SK-N-SH treated with all-trans-retinoic acid at 6 μM for 48 hours (cell line): Measurements from ENCODE around the gene PAPSS1.

Experiments
- ATAC-seq: fragments of 200-7000 bp; cut with Tn5 transposase; 3 replicates; pipeline ENCODE4 v1.9.1; 2020; ENCODE audit warnings: mild to moderate bottlenecking, moderate library complexity
- BACH2 ChIP-seq: fragments of 250-450 bp; sonication (Bioruptor Pico); IDR thresholded peaks from 2 replicates; pipeline ENCODE4 v1.9.0; 2021; ENCODE audit warnings: mild to moderate bottlenecking, borderline replicate concordance
- CREB5 ChIP-seq: fragments of 250-450 bp; sonication (Bioruptor Pico); IDR thresholded peaks from 2 replicates; pipeline ENCODE4 v1.5.1; 2020; ENCODE audit warnings: low read depth, mild to moderate bottlenecking, moderate library complexity
- CSDC2 ChIP-seq: fragments of 250-450 bp; sonication (Bioruptor Pico); IDR thresholded peaks from 2 replicates; pipeline ENCODE4 v1.5.0; 2020; ENCODE audit warnings: mild to moderate bottlenecking, moderate library complexity
- CSRNP3 ChIP-seq: fragments of 250-450 bp; sonication (Bioruptor Pico); IDR thresholded peaks from 2 replicates; pipeline ENCODE4 v1.5.1; 2021; ENCODE audit warnings: mild to moderate bottlenecking, moderate library complexity
- ESRRG ChIP-seq: fragments of 250-450 bp; sonication (Bioruptor Pico); IDR thresholded peaks from 2 replicates; pipeline ENCODE4 v1.6.1; 2021; ENCODE audit warnings: mild to moderate bottlenecking
- GLIS3 ChIP-seq: fragments of 250-450 bp; sonication (Bioruptor Pico); IDR thresholded peaks from 2 replicates; pipeline ENCODE4 v1.5.0; 2020; ENCODE audit warnings: mild to moderate bottlenecking, moderate library complexity
- ISL1 ChIP-seq: fragments of 250-450 bp; sonication (Bioruptor Pico); IDR thresholded peaks from 2 replicates; pipeline ENCODE4 v2.1.2; 2022; ENCODE audit warnings: mild to moderate bottlenecking, moderate library complexity
- POU6F1 ChIP-seq: fragments of 250-450 bp; sonication (Bioruptor Pico); IDR thresholded peaks from 2 replicates; pipeline ENCODE4 v1.8.0; 2021; ENCODE audit warnings: low read depth, mild to moderate bottlenecking, moderate library complexity, borderline replicate concordance
- SNAI2 ChIP-seq: fragments of 250-450 bp; sonication (Bioruptor Pico); IDR thresholded peaks from 2 replicates; pipeline ENCODE4 v1.5.0; 2020; ENCODE audit warnings: mild to moderate bottlenecking, moderate library complexity
- TCF4 ChIP-seq: fragments of 250-450 bp; sonication (Bioruptor Pico); IDR thresholded peaks from 2 replicates; pipeline ENCODE4 v1.8.0; 2021; ENCODE audit warnings: mild to moderate bottlenecking, moderate library complexity, borderline replicate concordance
- TOX ChIP-seq: fragments of 250-450 bp; sonication (Bioruptor Pico); IDR thresholded peaks from 2 replicates; pipeline ENCODE4 v1.8.0; 2021; ENCODE audit warnings: mild to moderate bottlenecking, moderate library complexity, borderline replicate concordance
- TSHZ2 ChIP-seq: fragments of 250-450 bp; sonication (Bioruptor Pico); IDR thresholded peaks from 2 replicates; pipeline ENCODE4 v1.5.0; 2020; ENCODE audit warnings: mild to moderate bottlenecking, moderate library complexity
- ZC3H10 ChIP-seq: fragments of 250-450 bp; sonication (Bioruptor Pico); IDR thresholded peaks from 2 replicates; pipeline ENCODE4 v1.5.1; 2021; ENCODE audit warnings: mild to moderate bottlenecking, moderate library complexity
- ZFP3 ChIP-seq: fragments of 250-450 bp; sonication (Bioruptor Pico); IDR thresholded peaks from 2 replicates; pipeline ENCODE4 v1.5.0; 2020; ENCODE audit warnings: mild to moderate bottlenecking, moderate library complexity
- ZFP30 ChIP-seq: fragments of 450-650 bp; formaldehyde crosslinking; IDR thresholded peaks from 2 replicates; pipeline ENCODE4 v1.5.0; 2022; ENCODE audit warnings: mild to moderate bottlenecking, moderate library complexity
- ZNF565 ChIP-seq: fragments of 450-650 bp; formaldehyde crosslinking; conservative IDR thresholded peaks from 2 replicates; pipeline ENCODE4 v1.5.0; 2020; ENCODE audit warnings: low read depth, mild to moderate bottlenecking, moderate library complexity
- ZNF70 ChIP-seq: fragments of 450-650 bp; formaldehyde crosslinking; IDR thresholded peaks from 2 replicates; pipeline ENCODE4 v1.5.0; 2020; ENCODE audit warnings: mild to moderate bottlenecking, moderate library complexity
- TF ChIP-seq, protein P1 (sequence below): fragments of 250-450 bp; sonication (Bioruptor Pico); IDR thresholded peaks from 2 replicates; pipeline ENCODE4 v1.8.0; 2020; ENCODE audit warnings: mild to moderate bottlenecking, moderate library complexity, borderline replicate concordance

PAPSS1 gene

DNA sequence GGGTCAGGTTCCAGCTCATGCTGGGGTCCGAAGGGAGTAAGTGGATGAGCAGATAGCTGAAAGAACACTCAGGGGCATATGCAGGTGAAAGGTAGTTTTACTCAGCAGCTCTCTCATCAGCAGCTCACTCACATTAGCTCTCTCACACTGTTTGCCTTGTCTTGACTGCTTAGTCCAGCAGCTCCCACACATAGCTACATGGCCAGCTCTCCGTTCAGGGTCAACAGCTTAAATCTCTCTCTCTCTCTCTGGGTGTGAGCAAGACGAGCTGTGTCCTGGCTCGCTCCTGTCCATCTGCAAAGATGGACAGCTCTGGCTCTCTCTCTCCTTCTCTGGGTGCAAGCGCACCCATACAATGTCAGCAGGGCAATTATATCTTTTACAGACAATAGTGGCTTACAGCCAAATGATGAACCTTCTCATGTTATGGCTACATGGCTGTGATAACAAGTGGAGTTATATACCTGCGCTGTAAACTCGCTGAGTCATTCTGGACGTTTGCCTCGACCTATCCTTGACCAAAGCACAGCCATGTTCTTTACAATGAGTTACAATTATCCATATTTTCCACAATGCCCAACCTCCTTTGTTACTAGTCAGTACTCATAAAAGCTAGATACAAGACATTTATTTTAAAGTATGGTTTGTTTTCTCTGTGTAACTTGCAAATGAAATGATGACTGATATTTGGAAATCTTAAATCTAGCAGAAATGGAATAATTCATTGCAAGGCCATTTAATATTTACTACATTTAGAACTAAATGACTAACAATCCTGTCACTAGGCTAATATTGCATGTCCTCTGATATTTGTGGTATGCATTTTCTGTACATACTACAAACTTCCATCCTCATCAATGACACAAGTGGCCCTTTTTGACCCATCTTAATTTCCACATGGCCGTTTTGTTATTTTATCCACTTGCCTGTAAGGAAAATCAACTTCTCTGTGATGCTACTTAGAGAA lies 9.3 kb downstream of the PAPSS1 start:
- ATAC-seq = no peak
- TF ChIP-seq CSDC2 (CRISPR knock-in tag) = no peak
- no peak for TF ChIP-seq BACH2 (CRISPR knock-in tag)
- TF ChIP-seq TCF4 (CRISPR knock-in tag) = no peak
- no peak for TF ChIP-seq CSRNP3
- TF ChIP-seq CREB5 (CRISPR knock-in tag) = no peak
- TF ChIP-seq ZFP3 (CRISPR knock-in tag) = no peak
- no peak for TF ChIP-seq ESRRG
- TF ChIP-seq ZC3H10 (CRISPR knock-in tag) = no peak
- TF ChIP-seq POU6F1 (CRISPR knock-in tag) = no peak
- TF ChIP-seq ISL1 = no peak
- TF ChIP-seq TOX (CRISPR knock-in tag) = no peak
- no peak for TF ChIP-seq ZNF70 (CRISPR knock-in tag)
- no peak for TF ChIP-seq SNAI2
- TF ChIP-seq, protein P1, sequence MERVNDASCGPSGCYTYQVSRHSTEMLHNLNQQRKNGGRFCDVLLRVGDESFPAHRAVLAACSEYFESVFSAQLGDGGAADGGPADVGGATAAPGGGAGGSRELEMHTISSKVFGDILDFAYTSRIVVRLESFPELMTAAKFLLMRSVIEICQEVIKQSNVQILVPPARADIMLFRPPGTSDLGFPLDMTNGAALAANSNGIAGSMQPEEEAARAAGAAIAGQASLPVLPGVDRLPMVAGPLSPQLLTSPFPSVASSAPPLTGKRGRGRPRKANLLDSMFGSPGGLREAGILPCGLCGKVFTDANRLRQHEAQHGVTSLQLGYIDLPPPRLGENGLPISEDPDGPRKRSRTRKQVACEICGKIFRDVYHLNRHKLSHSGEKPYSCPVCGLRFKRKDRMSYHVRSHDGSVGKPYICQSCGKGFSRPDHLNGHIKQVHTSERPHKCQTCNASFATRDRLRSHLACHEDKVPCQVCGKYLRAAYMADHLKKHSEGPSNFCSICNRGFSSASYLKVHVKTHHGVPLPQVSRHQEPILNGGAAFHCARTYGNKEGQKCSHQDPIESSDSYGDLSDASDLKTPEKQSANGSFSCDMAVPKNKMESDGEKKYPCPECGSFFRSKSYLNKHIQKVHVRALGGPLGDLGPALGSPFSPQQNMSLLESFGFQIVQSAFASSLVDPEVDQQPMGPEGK = no peak
- no peak for TF ChIP-seq TSHZ2

- TF ChIP-seq ZNF565 (CRISPR knock-in tag) = no peak
- TF ChIP-seq, all 23 proteins: peak for 0
- ATAC-seq = no peak
These were observed 10.1 kb downstream of the PAPSS1 start for GRCh38 chr4:107709916-107710315.

DNA sequence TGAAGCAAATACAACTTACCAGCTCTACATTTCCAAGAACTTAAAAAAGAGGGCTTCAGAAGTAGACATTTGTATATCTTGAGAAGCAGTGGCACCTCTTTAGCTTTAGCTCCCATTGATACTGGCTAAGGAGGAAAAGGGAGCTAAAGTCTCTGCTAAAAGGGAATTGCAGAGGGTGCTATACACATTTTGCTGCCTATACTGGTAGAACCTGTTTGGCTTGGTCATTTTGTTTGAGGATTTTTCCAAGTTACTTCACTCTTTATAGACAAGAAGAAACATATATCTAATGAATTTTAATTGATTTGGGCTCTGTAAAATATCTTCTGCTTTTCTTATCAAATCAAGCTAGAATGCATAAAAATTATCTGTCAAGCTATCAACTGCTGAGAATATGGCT lies 11.8 kb downstream of the PAPSS1 start:
- ATAC-seq = no peak
- TF ChIP-seq CSRNP3 (no peak), ZFP3 (CRISPR knock-in tag) (no peak), GLIS3 (no peak), TOX (CRISPR knock-in tag) (no peak), SNAI2 (no peak), ZNF565 (CRISPR knock-in tag) (no peak), TCF4 (CRISPR knock-in tag) (no peak), CSDC2 (CRISPR knock-in tag) (no peak), POU6F1 (CRISPR knock-in tag) (no peak), ISL1 (no peak), ZNF70 (CRISPR knock-in tag) (no peak), CREB5 (CRISPR knock-in tag) (no peak), ZFP30 (CRISPR knock-in tag) (no peak)
- TF ChIP-seq, all 23 proteins: peak for 0
